IMR-90 (cell line): ENCODE results near the gene TMEM184B. TPM values are rescaled to one million over a fixed set of nuclear protein-coding genes. Genes with fewer than 3 reads are reported as not detected.

Source experiments
- ATAC-seq: fragments of 200-7000 bp; cut with Tn5 transposase; 2 replicates; pipeline ENCODE4 v1.9.1; 2020; ENCODE audit warnings: low read depth, mild to moderate bottlenecking, moderate library complexity
- BruUV-seq: library from RNA; stranded (reverse); fragments of 400-500 nt; replicated peaks from 2 replicates; lab custom pipeline; 2021; lab: Mats Ljungman, UMichigan
- CTCF ChIA-PET: fragments of 300-600 bp; formaldehyde crosslinking; extraction: SDS; loops from one replicate; lab custom pipeline; 2021; ENCODE audit warnings: antibody characterized with exemption; lab: Yijun Ruan, JAX
- POLR2A ChIA-PET: fragments of 300-600 bp; sonication (Branson Sonifier 250); formaldehyde crosslinking; loops from one replicate; lab custom pipeline; 2022; ENCODE audit warnings: antibody characterized with exemption; ENCODE audit not compliant: unreplicated experiment; lab: Charles Lee
- DNase-seq: peaks from one replicate; pipeline ENCODE4 v3.0.0; 2013
- H2AFZ ChIP-seq: replicated peaks from 2 replicates; pipeline ENCODE3; 2013; ENCODE audit warnings: low read length, mild to moderate bottlenecking; ENCODE audit not compliant: poor library complexity
- H2AK5ac ChIP-seq: 2 replicates; pipeline ENCODE4 v1.6.1; 2013; ENCODE audit warnings: low read depth, low read length, inconsistent platforms
- H2AK9ac ChIP-seq: replicated peaks from 2 replicates; pipeline ENCODE3; 2013; ENCODE audit warnings: mild to moderate bottlenecking, low read depth, low read length, moderate library complexity; ENCODE audit not compliant: poor library complexity
- H2BK120ac ChIP-seq: 2 replicates; pipeline ENCODE4 v1.6.1; 2013; ENCODE audit warnings: low read depth, low read length, inconsistent platforms
- H2BK15ac ChIP-seq: 3 replicates; pipeline ENCODE4 v1.6.1; 2013; ENCODE audit warnings: low read depth, low read length, inconsistent platforms
- H2BK20ac ChIP-seq: 2 replicates; pipeline ENCODE4 v1.6.1; 2013; ENCODE audit warnings: low read depth, mild to moderate bottlenecking, inconsistent platforms, low read length, moderate library complexity
- H2BK5ac ChIP-seq: 2 replicates; pipeline ENCODE4 v1.6.1; 2013; ENCODE audit warnings: mild to moderate bottlenecking, low read depth, low read length, inconsistent platforms; ENCODE audit not compliant: poor library complexity, severe bottlenecking
- H3K14ac ChIP-seq: replicated peaks from 2 replicates; pipeline ENCODE4 v1.6.1; 2013; ENCODE audit warnings: low read depth, low read length, inconsistent platforms
- H3K18ac ChIP-seq: 2 replicates; pipeline ENCODE4 v1.6.1; 2013; ENCODE audit warnings: low read depth, low read length, control low read depth
- H3K23ac ChIP-seq: 2 replicates; pipeline ENCODE4 v1.6.1; 2013; ENCODE audit warnings: low read depth, low read length, inconsistent platforms
- H3K27ac ChIP-seq: 2 replicates; pipeline ENCODE4 v1.5.1; 2013; ENCODE audit warnings: mild to moderate bottlenecking, control low read depth, low read length; ENCODE audit not compliant: insufficient read depth
- H3K27me3 ChIP-seq: 2 replicates; pipeline ENCODE4 v1.6.1; 2013; ENCODE audit warnings: low read length; ENCODE audit not compliant: control insufficient read depth, insufficient read depth
- H3K36me3 ChIP-seq: 2 replicates; pipeline ENCODE4 v1.6.1; 2013; ENCODE audit warnings: low read length, mixed read lengths; ENCODE audit not compliant: control insufficient read depth, insufficient read depth
- H3K4ac ChIP-seq: 2 replicates; pipeline ENCODE4 v1.6.1; 2013; ENCODE audit warnings: low read depth, low read length, inconsistent platforms
- H3K4me1 ChIP-seq: 2 replicates; pipeline ENCODE4 v1.6.1; 2013; ENCODE audit warnings: low read length, mixed read lengths; ENCODE audit not compliant: control insufficient read depth, insufficient read depth
- H3K4me2 ChIP-seq: 2 replicates; pipeline ENCODE4 v1.6.1; 2013; ENCODE audit warnings: low read depth, mild to moderate bottlenecking, control low read depth, low read length, moderate library complexity
- H3K4me3 ChIP-seq: 2 replicates; pipeline ENCODE4 v1.5.1; 2013; ENCODE audit warnings: low read depth, mild to moderate bottlenecking, control low read depth, low read length, moderate library complexity; ENCODE audit not compliant: insufficient read depth
- H3K56ac ChIP-seq: 2 replicates; pipeline ENCODE4 v1.6.1; 2013; ENCODE audit warnings: low read length, inconsistent platforms; ENCODE audit not compliant: insufficient read depth; ENCODE audit errors: extremely low read depth
- H3K79me1 ChIP-seq, 2 experiments: 2 replicates each; pipeline ENCODE4 v1.6.1; 2013; ENCODE audit warnings: low read length in 2 of 2, inconsistent platforms in 1 of 2, low read depth in 1 of 2
- H3K9ac ChIP-seq: 2 replicates; pipeline ENCODE4 v1.6.1; 2013; ENCODE audit warnings: low read depth, low read length, control low read depth
- H3K9me1 ChIP-seq: 2 replicates; pipeline ENCODE4 v1.6.1; 2013; ENCODE audit warnings: low read length, inconsistent platforms; ENCODE audit not compliant: insufficient read depth
- H3K9me3 ChIP-seq: 2 replicates; pipeline ENCODE4 v1.6.1; 2013; ENCODE audit warnings: low read length; ENCODE audit not compliant: control insufficient read depth, insufficient read depth
- H4K20me1 ChIP-seq: 2 replicates; pipeline ENCODE4 v1.6.1; 2013; ENCODE audit warnings: low read length, inconsistent platforms; ENCODE audit not compliant: insufficient read depth
- H4K5ac ChIP-seq: 2 replicates; pipeline ENCODE4 v1.6.1; 2013; ENCODE audit warnings: mild to moderate bottlenecking, low read depth, low read length, control low read depth
- H4K8ac ChIP-seq, 2 experiments: 2 replicates each; pipeline ENCODE4 v1.6.1; 2013; ENCODE audit warnings: low read depth in 2 of 2, low read length in 2 of 2, control low read depth in 1 of 2, inconsistent platforms in 1 of 2
- H4K91ac ChIP-seq: 2 replicates; pipeline ENCODE4 v1.6.1; 2013; ENCODE audit warnings: low read depth, low read length, inconsistent platforms; ENCODE audit not compliant: insufficient read depth
- CEBPB ChIP-seq: IDR thresholded peaks from 2 replicates; pipeline ENCODE4 v1.6.1; 2012; ENCODE audit warnings: low read depth, low read length, improper control_type of control experiment
- CHD1 ChIP-seq: IDR thresholded peaks from 2 replicates; pipeline ENCODE4 v1.6.1; 2012; ENCODE audit warnings: low read depth, low read length, improper control_type of control experiment
- MAZ ChIP-seq: IDR thresholded peaks from 2 replicates; pipeline ENCODE4 v1.6.1; 2012; ENCODE audit warnings: low read depth, mild to moderate bottlenecking, low read length, improper control_type of control experiment, moderate library complexity, borderline replicate concordance
- NFE2L2 ChIP-seq: fragments of 150-350 bp; IDR thresholded peaks from 2 replicates; pipeline ENCODE4 v1.6.1; 2016; ENCODE audit warnings: low read depth, mild to moderate bottlenecking, low read length
- POLR2A ChIP-seq: IDR thresholded peaks from 2 replicates; pipeline ENCODE4 v1.6.1; 2012; ENCODE audit warnings: mild to moderate bottlenecking, low read depth, low read length
- SMC3 ChIP-seq: fragments of 150-350 bp; IDR thresholded peaks from 2 replicates; pipeline ENCODE4 v1.6.1; 2016; ENCODE audit warnings: low read depth, mild to moderate bottlenecking, antibody characterized with exemption, low read length, moderate library complexity
- WGBS, 2 experiments: methylation state at CpG; one replicate each; pipeline versions ENCODE4 v1.1.5 to v1.1.7; 2013; ENCODE audit warnings: missing lambda C conversion rate in 2 of 2; ENCODE audit not compliant: insufficient read length in 1 of 2; ENCODE audit errors: extremely low coverage in 2 of 2; 5-methylcytosine and 5-hydroxymethylcytosine counted together
- dilution Hi-C: fragments of 300-500 bp; cut with HindIII; formaldehyde crosslinking; loops from one replicate; pipeline ENCODE4 v1.14.3; 2018; ENCODE audit warnings: low sequenced_read_pairs; ENCODE audit not compliant: unreplicated experiment
- in situ Hi-C: fragments of 300-500 bp; cut with MboI; formaldehyde crosslinking; loops from 3 replicates; pipeline ENCODE4 v1.14.3; 2019; ENCODE audit warnings: low sequenced_read_pairs, inconsistent platforms, mixed read lengths
- intact Hi-C: fragments of 100-400 bp; cut with micrococcal nuclease; formaldehyde crosslinking; loops from 2 replicates; pipeline ENCODE4 v1.10.0; 2022
- polyA plus RNA-seq, 3 experiments: library from polyadenylated mRNA; depleted of rRNA; stranded (reverse); fragments of >200 nt; gene quantifications; 2 replicates each; pipeline ENCODE4 v1.2.3, GENCODE V29; 2012; ENCODE audit warnings: low replicate concordance in 1 of 3
- total RNA-seq: library from RNA; depleted of rRNA; stranded (reverse); fragments of >200 nt; gene quantifications from 2 replicates; pipeline ENCODE4 v1.2.3, GENCODE V29; 2012
- TF ChIP-seq, protein P1 (sequence below): fragments of 150-350 bp; IDR thresholded peaks from 2 replicates; pipeline ENCODE4 v1.6.1; 2016; ENCODE audit warnings: low read depth, mild to moderate bottlenecking, low read length, moderate library complexity, borderline replicate concordance
- TF ChIP-seq, protein P2 (sequence below): conservative IDR thresholded peaks from 2 replicates; pipeline ENCODE4 v1.5.1; 2012; ENCODE audit warnings: mild to moderate bottlenecking, low read depth, low read length, improper control_type of control experiment

Gene TMEM184B
- total and polyA plus RNA-seq, 2 of the 4 experiments (the other 2 are of a cell fraction): 9.1 to 81.1 TPM

DNA sequence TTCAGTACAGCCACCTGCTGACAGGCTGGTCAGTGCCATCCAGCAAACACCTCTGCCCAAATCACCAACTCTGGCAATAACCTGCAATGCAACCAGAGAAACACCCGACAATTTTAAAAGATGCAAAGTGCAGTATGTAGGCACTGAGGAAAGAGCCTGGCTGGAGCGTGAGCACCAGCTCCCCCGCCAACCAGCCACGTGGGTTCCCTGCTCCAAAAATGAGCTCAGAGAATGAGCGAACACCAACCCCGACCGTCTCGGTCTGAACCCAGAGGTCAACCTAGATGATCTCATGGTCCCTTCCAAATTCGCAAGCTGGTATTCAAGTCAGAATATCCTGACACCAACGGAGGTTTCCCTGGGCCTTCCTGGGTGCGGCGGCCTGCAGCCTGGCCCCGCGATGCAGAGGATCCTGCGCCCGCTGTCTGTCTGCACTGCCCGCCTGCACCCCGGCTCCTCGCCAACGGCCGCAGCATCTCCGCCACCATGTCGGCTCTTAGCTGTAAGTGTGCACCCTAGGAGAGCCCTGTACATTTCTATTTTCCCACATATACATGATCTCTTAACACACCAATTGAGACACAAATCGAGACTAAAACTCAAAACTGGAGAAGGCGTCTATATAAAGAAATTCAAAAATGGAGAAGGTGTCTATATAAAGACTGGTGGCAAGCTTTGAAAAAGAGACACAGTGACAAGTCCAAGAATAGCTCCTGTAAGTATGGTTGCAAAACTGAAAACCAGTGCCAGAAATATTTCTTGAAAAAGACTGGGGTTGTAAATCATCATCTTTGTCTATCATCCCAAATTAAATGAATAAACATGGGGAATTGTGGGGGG lies 22.8 kb downstream of the TMEM184B start:
- ATAC-seq (no peak), DNase-seq (no peak)
- ChIA-PET POLR2A (no interaction called here), CTCF (no interaction called here)
- TF ChIP-seq POLR2A: no peak
- TF ChIP-seq CEBPB: no peak
- TF ChIP-seq, protein P1, sequence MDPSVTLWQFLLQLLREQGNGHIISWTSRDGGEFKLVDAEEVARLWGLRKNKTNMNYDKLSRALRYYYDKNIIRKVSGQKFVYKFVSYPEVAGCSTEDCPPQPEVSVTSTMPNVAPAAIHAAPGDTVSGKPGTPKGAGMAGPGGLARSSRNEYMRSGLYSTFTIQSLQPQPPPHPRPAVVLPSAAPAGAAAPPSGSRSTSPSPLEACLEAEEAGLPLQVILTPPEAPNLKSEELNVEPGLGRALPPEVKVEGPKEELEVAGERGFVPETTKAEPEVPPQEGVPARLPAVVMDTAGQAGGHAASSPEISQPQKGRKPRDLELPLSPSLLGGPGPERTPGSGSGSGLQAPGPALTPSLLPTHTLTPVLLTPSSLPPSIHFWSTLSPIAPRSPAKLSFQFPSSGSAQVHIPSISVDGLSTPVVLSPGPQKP: no peak
- TF ChIP-seq CHD1: no peak
- TF ChIP-seq MAZ: no peak
- TF ChIP-seq, protein P2, sequence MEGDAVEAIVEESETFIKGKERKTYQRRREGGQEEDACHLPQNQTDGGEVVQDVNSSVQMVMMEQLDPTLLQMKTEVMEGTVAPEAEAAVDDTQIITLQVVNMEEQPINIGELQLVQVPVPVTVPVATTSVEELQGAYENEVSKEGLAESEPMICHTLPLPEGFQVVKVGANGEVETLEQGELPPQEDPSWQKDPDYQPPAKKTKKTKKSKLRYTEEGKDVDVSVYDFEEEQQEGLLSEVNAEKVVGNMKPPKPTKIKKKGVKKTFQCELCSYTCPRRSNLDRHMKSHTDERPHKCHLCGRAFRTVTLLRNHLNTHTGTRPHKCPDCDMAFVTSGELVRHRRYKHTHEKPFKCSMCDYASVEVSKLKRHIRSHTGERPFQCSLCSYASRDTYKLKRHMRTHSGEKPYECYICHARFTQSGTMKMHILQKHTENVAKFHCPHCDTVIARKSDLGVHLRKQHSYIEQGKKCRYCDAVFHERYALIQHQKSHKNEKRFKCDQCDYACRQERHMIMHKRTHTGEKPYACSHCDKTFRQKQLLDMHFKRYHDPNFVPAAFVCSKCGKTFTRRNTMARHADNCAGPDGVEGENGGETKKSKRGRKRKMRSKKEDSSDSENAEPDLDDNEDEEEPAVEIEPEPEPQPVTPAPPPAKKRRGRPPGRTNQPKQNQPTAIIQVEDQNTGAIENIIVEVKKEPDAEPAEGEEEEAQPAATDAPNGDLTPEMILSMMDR: no peak
- TF ChIP-seq SMC3: no peak
- TF ChIP-seq NFE2L2: no peak
- intact Hi-C loops (no loop called here), dilution Hi-C loops (no loop called here), in situ Hi-C loops (no loop called here)
- no peak overlapping the region for H2AK9ac ChIP-seq
- H3K9me1 ChIP-seq: peaks cover 25% of the 10 kb centered on the region
- H3K23ac ChIP-seq: no peak overlapping the region
- H3K9me3 ChIP-seq: 0 out of 2 replicates have a peak, but pooled peaks cover 3% of the 10 kb centered on the region
- H3K14ac ChIP-seq: no peak overlapping the region
- no peak overlapping the region for H2BK15ac ChIP-seq
- H3K27ac ChIP-seq: no peak overlapping the region
- H3K56ac ChIP-seq: no peak overlapping the region
- no peak overlapping the region for H2AFZ ChIP-seq
- no peak overlapping the region for H2BK120ac ChIP-seq
- no peak overlapping the region for H3K18ac ChIP-seq
- H3K4me1 ChIP-seq: peaks cover 7% of the 10 kb centered on the region
- 93% methylated on average over 21 of the region's 25 CpGs; no CpG with 5 or more reads in 1 of the 2 experiments for WGBS, 2 experiments
- no peak overlapping the region for H2AK5ac ChIP-seq
- H3K9ac ChIP-seq: no peak overlapping the region
- H2BK20ac ChIP-seq: no peak overlapping the region
- H4K5ac ChIP-seq: no peak overlapping the region
- no TSS peak for BruUV-seq
- no peak overlapping the region for H3K4ac ChIP-seq
- H3K4me2 ChIP-seq: no peak overlapping the region
- H4K8ac ChIP-seq: no peak overlapping the region
- H4K91ac ChIP-seq: no peak overlapping the region
- peaks cover 37 to 83% of the 10 kb centered on the region in 2 experiments for H3K79me1 ChIP-seq
- no peaks in the 10 kb centered on the region for H3K27me3 ChIP-seq
- H3K4me3 ChIP-seq: no peak overlapping the region
- peaks cover 21% of the 10 kb centered on the region for H3K36me3 ChIP-seq
- H2BK5ac ChIP-seq: no peak overlapping the region
- H4K20me1 ChIP-seq: peaks cover 63% of the 10 kb centered on the region
